Right hindlimb (tissue), 1 donor: ENCODE results near the gene C15orf39.
"Not testable (repeated sequence)": the region's sequence is repeated elsewhere in the genome, so short reads cannot be mapped to it uniquely, and the experiment has no call there.

Source experiments
- DNase-seq: peaks from one replicate; pipeline ENCODE4 v3.0.0-alpha.2; 2018

The C15orf39 gene

GRCh38 chr15:75201616-75202250 is at the start of gene C15orf39:
Gene C15orf39 (plus strand): TSS chr15:75201882. CDS start chr15:75206049, 4,167 bp downstream.
- DNase-seq: peak; percentile 89

- no peak for DNase-seq
Observed at GRCh38 chr15:75152382-75153079, 49.2 kb upstream of the C15orf39 start.

- peak; percentile 61 for DNase-seq
Observed at GRCh38 chr15:75153087-75153486, 48.6 kb upstream of the C15orf39 start.

GRCh38 chr15:75153565-75154276 is 48.0 kb upstream of the C15orf39 start:
- DNase-seq: no peak

GRCh38 chr15:75154461-75155062 is 47.1 kb upstream of the C15orf39 start:
- no peak for DNase-seq

- DNase-seq: no peak
Observed at GRCh38 chr15:75156326-75157215, 45.1 kb upstream of the C15orf39 start.

GRCh38 chr15:75158402-75158801 is 43.3 kb upstream of the C15orf39 start:
- no peak for DNase-seq

GRCh38 chr15:75159244-75159643 is 42.4 kb upstream of the C15orf39 start:
- DNase-seq: no peak

GRCh38 chr15:75161106-75161916 is 40.4 kb upstream of the C15orf39 start:
- DNase-seq: no peak

GRCh38 chr15:75161917-75162414 is 39.7 kb upstream of the C15orf39 start:
- DNase-seq: no peak

- DNase-seq: no peak
Observed at GRCh38 chr15:75163150-75163564, 38.5 kb upstream of the C15orf39 start.

GRCh38 chr15:75164625-75165350 is 36.9 kb upstream of the C15orf39 start:
- no peak for DNase-seq

- DNase-seq: not testable (repeated sequence)
Observed at GRCh38 chr15:75166489-75167063, 35.1 kb upstream of the C15orf39 start.

GRCh38 chr15:75167588-75168350 is 33.9 kb upstream of the C15orf39 start:
- no peak for DNase-seq

- no peak for DNase-seq
Observed at GRCh38 chr15:75168374-75168773, 33.3 kb upstream of the C15orf39 start.

- DNase-seq: no peak
Observed at GRCh38 chr15:75170203-75170602, 31.5 kb upstream of the C15orf39 start.

GRCh38 chr15:75170711-75171341 is 30.9 kb upstream of the C15orf39 start:
- no peak for DNase-seq

- DNase-seq: no peak
Observed at GRCh38 chr15:75171408-75171807, 30.3 kb upstream of the C15orf39 start.

GRCh38 chr15:75172284-75172820 is 29.3 kb upstream of the C15orf39 start:
- DNase-seq: no peak
